Measurements from ENCODE around the gene SNAPC3. TPM values are rescaled to one million over a fixed set of nuclear protein-coding genes. Genes with fewer than 3 reads are reported as not detected.

The SNAPC3 gene
- total RNA-seq, 4 donors from 2014 or later, result 18.3 to 31.9 (median 20.3) TPM

- Histone ChIP-seq H3K36me3 (peaks cover 0 to 4% of the 10 kb centered on the region in 2 donors), H3K9me3 (no peaks in the 10 kb centered on the region), H3K4me1 (no peaks in the 10 kb centered on the region), H3K27ac (no peak overlapping the region), H3K4me3 (no peak overlapping the region), H3K27me3 (no peaks in the 10 kb centered on the region)
- no peak for DNase-seq
- ATAC-seq, result no peak
- in situ Hi-C loops (cut with MboI; ENCODE audit: low sequenced_read_pairs in 4 of 4), result no loop called here
- TF ChIP-seq CTCF (IDR thresholded peaks at IDR 0.05 in 4 of 5, conservative IDR thresholded peaks at IDR 0.05 in 1 of 5) (no peak), POLR2A (IDR thresholded peaks at IDR 0.05) (no peak)
- intact Hi-C loops (cut with DNase I; ENCODE audit: low total_unique reads), result no loop called here
Observed at GRCh38 chr9:15499139-15499538, 76.5 kb downstream of the SNAPC3 start.

GRCh38 chr9:15501179-15501578, 78.5 kb downstream of the SNAPC3 start:
- no peak overlapping the region for H3K27ac ChIP-seq
- no peaks in the 10 kb centered on the region for H3K9me3 ChIP-seq
- in situ Hi-C loops (cut with MboI; ENCODE audit: low sequenced_read_pairs in 4 of 4), result no loop called here
- intact Hi-C loops (cut with DNase I; ENCODE audit: low total_unique reads), result no loop called here
- H3K4me3 ChIP-seq, result no peak overlapping the region
- DNase-seq (no peak), ATAC-seq (no peak)
- TF ChIP-seq CTCF (IDR thresholded peaks at IDR 0.05 in 4 of 5, conservative IDR thresholded peaks at IDR 0.05 in 1 of 5) (no peak), POLR2A (IDR thresholded peaks at IDR 0.05) (no peak)
- no peaks in the 10 kb centered on the region for H3K27me3 ChIP-seq
- H3K4me1 ChIP-seq, result no peaks in the 10 kb centered on the region
- peaks cover 0 to 15% of the 10 kb centered on the region in 2 donors for H3K36me3 ChIP-seq

- H3K36me3 ChIP-seq, result peaks cover 0 to 18% of the 10 kb centered on the region in 2 donors
- DNase-seq, result no peak
- no peaks in the 10 kb centered on the region for H3K9me3 ChIP-seq
- no peaks in the 10 kb centered on the region for H3K4me1 ChIP-seq
- H3K27me3 ChIP-seq, result no peaks in the 10 kb centered on the region
- no peak overlapping the region for H3K27ac ChIP-seq
- H3K4me3 ChIP-seq, result no peak overlapping the region
- no peak for ATAC-seq
- intact Hi-C loops (cut with DNase I; ENCODE audit: low total_unique reads) (no loop called here), in situ Hi-C loops (cut with MboI; ENCODE audit: low sequenced_read_pairs in 4 of 4) (no loop called here)
- TF ChIP-seq CTCF (IDR thresholded peaks at IDR 0.05 in 4 of 5, conservative IDR thresholded peaks at IDR 0.05 in 1 of 5) (no peak), POLR2A (IDR thresholded peaks at IDR 0.05) (no peak)
Observed at GRCh38 chr9:15501803-15502202, 79.1 kb downstream of the SNAPC3 start.

- TF ChIP-seq POLR2A (IDR thresholded peaks at IDR 0.05) (no peak), CTCF (IDR thresholded peaks at IDR 0.05 in 4 of 5, conservative IDR thresholded peaks at IDR 0.05 in 1 of 5) (no peak)
- Histone ChIP-seq H3K4me3 (no peak overlapping the region), H3K36me3 (peaks cover 0 to 18% of the 10 kb centered on the region in 2 donors), H3K27ac (no peak overlapping the region), H3K27me3 (no peaks in the 10 kb centered on the region), H3K9me3 (no peaks in the 10 kb centered on the region), H3K4me1 (peaks cover 0 to 11% of the 10 kb centered on the region in 2 donors)
- in situ Hi-C loops (cut with MboI; ENCODE audit: low sequenced_read_pairs in 4 of 4), result no loop called here
- intact Hi-C loops (cut with DNase I; ENCODE audit: low total_unique reads), result no loop called here
- no peak for DNase-seq
- ATAC-seq, result no peak
Observed at GRCh38 chr9:15505921-15506320, 83.2 kb downstream of the SNAPC3 start.
